ENCODE measurements around the gene ADCYAP1R1.

Gene ADCYAP1R1

GRCh38 chr7:31069860-31070555, 17.9 kb downstream of the ADCYAP1R1 start:
- DNase-seq = no peak

GRCh38 chr7:31070991-31071644, 19.0 kb downstream of the ADCYAP1R1 start:
- DNase-seq = no peak

- no peak for DNase-seq
Measured at GRCh38 chr7:31071645-31072029, 19.5 kb downstream of the ADCYAP1R1 start.

- DNase-seq = no peak
Measured at GRCh38 chr7:31073326-31074119, 21.4 kb downstream of the ADCYAP1R1 start.

GRCh38 chr7:31074120-31074383, 21.9 kb downstream of the ADCYAP1R1 start:
- no peak for DNase-seq

DNA sequence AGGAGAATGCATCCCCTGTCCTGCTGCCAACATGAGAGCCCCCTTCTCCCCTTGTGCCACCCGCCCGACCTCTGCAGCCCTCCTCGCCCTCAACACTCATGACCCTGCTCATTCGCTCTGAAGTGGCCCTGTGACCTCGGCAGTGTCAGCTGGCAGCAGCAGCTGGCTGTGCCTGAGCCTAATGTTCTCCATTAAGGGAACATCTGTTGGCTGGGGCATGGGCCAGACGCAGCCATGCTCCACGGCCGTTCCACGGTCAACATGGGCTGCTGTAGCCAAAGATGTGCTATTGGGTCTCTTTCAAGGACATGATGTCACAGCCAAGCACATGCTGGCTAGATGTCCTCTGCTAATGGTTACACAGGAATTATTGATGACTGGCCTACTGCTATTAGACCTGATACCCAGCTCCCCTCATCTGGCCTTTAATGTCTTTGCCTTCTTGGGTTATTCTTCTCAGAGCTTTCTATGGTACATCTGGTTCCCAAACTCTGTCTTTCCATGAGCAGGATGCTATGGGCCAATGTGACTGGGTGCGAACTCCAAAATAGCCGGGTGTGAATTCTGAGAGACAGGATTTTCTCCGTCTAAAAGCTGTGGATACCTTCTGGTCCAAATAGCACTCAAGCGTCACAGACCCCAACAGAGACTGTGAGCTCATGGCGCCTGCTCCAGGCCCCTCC, 22.4 kb downstream of the ADCYAP1R1 start:
- no peak for DNase-seq

DNA sequence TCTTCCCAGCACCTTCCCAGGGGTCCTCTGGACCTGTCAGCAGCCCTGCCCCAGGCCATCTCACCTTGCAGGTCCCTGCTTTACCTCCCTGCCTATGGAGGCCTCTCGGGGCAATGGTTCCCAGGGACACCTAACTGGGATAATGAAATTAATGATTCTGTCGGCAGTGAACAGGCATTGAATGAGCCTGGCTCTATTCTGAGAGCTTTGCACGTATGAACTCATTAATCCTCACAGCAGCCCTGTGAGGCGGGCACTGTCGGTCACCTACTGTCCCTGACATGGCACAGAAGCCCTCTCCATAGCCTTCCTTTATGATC, 22.9 kb downstream of the ADCYAP1R1 start:
- DNase-seq = no peak

DNA sequence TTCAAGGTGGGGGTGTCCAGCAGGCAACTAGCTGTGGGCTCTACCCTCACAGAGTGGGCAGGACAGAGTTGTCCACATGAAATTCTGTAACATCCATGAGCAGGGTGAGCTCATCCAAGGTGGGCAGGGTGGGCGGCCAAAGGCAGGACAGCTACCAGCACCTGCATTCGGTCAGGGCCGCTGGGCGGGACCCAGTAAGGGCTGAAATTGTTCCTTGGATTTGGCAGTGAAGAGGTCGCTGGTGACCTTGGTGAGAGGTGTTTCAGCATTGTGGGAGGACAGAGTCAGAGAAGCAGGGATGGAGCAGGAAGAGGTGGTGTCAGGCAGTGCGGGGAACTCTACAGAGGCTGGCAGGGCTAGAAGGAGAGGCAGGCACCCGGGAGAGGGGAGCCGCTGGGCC, 23.9 kb downstream of the ADCYAP1R1 start:
- no peak for DNase-seq

DNA sequence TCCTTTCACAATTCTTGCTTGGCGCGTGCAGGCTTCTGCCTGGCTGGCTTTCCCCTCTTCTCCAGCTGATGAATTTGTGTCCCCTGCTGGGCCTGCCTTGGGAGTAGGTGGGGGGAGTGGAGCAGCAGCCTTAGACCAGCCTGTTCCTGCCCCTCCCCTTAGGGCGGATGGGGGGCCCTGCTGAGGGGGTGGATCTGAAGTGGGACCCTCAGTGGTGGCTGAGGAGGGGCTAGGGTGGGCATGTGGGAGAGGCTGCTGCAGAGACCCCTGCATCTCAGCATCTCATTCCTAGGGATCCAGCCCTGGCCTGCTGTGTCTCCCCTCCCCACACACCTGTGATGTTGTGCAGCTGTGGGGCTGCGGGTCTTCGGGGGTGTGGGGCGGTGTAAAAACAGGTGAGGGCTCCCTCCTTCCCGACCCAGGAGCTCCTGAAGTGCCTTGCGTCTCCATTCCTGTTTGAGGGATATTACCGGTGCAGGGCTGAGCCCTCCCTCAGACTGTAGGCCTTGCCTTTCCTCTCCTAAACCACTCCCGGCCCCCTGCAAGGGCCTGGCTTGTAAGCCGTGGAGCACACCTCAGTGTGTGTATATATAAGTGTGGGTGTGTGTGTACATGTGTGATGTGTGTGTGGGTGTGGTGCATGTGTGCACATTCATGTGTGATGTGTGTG, 24.7 kb downstream of the ADCYAP1R1 start:
- no peak for DNase-seq

DNA sequence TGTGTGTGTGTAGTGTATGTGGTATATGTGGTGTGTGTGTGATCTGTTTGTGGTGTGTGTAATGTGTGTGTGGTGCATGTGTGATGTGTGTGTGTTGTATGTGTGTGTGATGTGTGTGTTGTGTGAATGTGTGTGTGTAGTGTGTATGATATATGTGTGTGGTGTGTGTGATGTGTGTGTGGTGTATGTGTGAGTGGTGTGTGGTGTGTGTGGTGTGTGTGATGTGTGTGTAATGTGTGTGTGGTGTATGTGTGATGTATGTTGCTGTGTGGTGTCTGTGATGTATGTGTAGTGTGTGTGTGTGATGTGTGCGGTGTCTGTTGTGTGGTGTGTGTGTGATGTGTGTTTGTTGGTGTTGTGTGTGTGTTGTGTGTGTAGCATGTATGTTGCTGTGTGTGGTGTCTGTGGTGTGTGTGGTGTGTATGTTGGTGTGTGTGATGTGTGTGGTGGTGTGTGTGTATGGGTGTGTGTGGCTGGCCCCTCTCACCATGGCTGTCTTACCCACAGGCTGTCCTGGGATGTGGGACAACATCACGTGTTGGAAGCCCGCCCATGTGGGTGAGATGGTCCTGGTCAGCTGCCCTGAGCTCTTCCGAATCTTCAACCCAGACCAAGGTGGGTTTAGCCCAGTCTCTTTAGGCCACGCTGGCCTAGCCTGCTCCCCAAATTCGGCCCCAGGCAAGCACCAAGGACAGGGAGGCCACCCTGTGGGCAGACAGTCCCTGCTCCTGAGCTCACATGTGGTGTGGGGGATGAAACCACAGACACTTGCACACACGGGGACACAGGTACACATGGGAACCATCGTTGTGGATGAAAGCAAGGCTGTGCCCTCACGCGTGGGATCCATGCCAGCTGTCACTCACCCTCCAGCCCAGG, 25.6 kb downstream of the ADCYAP1R1 start:
- no peak for DNase-seq

DNA sequence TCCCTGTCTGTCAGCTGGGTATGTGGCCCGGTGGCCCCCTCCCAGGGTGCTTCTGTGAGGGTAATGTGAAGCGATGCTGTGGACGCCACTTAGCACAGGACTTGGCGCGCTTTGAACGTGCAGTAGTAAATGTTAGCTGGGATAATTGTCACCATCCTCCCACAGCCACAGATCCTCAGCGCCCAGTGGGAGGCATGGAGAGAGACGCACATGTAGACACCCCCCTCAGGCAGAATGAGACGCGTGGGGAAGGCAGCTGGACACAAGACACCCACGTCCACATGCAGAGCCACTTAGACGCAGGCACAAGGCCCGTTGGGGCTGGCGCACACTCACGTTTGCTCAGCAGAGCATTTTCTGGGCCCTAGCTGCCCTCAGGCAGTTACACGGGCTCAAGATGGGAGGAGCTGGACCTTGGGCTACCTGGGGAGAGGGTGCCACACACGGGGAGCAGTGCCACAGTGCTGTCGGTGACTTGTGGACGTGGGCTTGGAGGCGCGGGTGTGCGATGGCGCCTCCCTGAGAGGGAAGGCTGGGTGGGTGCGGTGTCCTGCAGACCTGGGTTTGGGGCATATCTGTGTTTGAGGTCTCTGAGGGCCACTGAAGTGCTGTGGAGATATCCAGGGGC, 26.4 kb downstream of the ADCYAP1R1 start:
- no peak for DNase-seq

- no peak for DNase-seq
Measured at GRCh38 chr7:31079126-31079823, 27.2 kb downstream of the ADCYAP1R1 start.

GRCh38 chr7:31079824-31080511, 27.9 kb downstream of the ADCYAP1R1 start:
- no peak for DNase-seq

DNA sequence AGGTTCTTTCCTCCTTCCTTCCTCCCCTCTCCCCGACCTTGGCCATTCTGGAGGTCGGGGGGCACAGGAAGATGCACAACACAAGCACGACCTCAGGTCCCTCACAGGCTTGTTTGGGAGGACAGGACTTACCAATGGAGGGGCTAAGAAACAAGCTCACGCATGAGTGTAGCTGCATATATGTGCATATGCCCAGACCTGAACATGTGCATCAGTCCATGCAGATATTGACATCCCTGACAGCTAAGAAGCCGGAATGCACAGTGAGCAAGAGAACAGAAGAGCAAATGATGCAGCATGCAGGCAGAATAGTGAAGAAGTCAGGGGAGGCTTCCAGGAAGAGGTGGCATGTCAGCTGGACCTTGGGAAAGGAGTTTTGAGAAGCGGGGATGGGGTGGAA, 28.7 kb downstream of the ADCYAP1R1 start:
- DNase-seq = no peak

GRCh38 chr7:31082017-31082416, 29.9 kb downstream of the ADCYAP1R1 start:
- DNase-seq = no peak

DNA sequence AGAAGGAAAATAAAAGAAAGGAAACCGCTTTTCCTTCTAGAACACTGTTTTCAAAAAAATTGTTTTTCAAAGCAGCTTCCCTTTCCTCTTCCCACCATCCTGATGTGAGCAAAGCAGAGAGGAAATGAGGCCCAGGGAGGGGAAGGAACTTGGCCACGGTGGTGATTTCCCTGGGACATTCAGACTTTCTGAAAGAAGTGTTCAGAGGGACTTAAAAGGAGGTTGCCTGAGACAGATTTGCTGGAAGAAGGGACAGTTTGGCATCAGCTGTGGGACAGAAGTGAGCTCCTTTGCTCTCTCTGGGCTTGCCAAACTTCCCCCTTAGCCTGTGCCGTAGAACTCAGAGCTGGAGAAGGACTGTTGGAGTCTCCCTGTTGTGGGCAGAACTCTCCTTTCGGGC, 30.3 kb downstream of the ADCYAP1R1 start:
- no peak for DNase-seq

DNA sequence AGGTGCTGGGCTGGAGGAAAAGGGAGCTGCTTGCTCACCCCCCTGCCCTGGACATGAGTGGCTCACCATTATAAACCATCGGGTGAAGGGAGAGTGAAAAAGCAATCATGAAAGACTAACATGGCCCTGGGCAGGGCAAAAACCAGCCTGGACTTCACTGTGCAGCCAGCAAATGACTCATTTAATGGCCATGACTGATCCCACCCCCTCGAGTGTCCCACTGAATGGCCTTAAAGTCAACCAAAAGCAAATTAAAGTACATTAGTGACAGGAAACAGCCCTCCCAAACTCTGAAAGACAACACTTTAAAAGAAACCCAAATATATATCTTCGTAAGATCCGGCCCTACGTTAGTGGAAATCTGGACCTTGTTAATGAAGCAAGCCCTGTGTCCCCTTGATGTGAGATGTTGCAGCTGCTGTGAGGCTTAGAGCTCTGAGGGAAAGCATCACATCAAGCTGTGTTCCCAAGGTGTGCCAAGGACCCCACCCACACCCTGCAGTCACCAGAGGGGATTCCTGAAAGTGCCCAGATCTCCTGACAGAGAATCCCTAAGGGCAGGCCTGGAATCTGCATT, 31.2 kb downstream of the ADCYAP1R1 start:
- DNase-seq = no peak

DNA sequence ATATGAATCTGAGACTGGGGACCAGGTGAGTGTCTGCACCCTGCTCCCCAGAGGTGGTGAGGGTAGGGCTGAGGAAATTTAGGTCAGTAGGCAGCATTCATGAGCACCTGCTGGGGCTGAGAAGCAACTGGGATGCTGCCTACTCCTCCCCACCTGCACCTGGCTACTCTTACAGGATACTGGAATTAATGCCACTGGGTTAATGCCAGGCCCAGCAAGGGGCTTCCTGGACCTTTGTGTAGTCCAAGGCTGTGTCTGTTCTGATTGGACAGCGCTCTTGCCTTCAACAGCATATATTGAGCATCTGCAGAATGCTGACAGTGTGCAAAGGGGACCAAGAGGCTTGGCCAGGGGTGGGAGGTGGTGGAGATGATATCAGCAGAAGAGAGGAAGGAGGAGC, 32.1 kb downstream of the ADCYAP1R1 start:
- DNase-seq = no peak

GRCh38 chr7:31087351-31087750, 35.2 kb downstream of the ADCYAP1R1 start:
- no peak for DNase-seq

DNA sequence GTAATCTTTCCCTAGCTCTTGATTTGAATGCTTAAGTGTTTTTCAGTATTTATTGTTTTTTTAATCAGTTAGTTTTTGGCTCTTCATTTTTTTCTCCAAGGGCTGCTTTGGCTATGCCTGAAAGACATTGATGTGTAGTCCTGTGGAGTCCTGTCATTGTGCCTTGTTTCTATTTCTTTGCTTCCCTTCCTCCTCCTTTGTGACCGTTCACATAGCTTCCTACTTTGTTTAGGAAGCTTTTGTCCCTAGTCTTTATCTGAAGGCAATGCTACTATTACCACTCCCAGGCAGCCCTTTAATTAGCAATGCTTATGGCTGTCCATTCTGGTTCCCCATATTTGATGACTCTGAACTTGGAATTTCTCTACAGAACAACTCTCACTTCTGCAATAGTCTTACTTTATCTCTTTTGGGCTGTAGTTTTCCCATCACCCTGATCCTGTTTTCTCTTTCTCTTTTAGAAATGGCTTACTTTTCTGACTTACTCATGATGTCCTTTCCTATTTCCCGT, 39.9 kb downstream of the ADCYAP1R1 start:
- no peak for DNase-seq

Data from activated CD4-positive, CD25-positive, alpha-beta regulatory T cell treated with anti-CD3 and anti-CD28 coated beads, Interleukin-2, amount 50 U/mL, for 72 hours (primary cell).